Measurements from ENCODE around the gene EFNA4. TPM values are rescaled to one million over a fixed set of nuclear protein-coding genes. Genes with fewer than 3 reads are reported as not detected.

EFNA4 gene, protein sequence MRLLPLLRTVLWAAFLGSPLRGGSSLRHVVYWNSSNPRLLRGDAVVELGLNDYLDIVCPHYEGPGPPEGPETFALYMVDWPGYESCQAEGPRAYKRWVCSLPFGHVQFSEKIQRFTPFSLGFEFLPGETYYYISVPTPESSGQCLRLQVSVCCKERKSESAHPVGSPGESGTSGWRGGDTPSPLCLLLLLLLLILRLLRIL
- 2.6 TPM for total RNA-seq
- long read RNA-seq, partial matches to known transcripts = 0 of 4 reads
- long read RNA-seq, other reads (novel, unspliced or antisense) = 3 of 4 reads

DNA sequence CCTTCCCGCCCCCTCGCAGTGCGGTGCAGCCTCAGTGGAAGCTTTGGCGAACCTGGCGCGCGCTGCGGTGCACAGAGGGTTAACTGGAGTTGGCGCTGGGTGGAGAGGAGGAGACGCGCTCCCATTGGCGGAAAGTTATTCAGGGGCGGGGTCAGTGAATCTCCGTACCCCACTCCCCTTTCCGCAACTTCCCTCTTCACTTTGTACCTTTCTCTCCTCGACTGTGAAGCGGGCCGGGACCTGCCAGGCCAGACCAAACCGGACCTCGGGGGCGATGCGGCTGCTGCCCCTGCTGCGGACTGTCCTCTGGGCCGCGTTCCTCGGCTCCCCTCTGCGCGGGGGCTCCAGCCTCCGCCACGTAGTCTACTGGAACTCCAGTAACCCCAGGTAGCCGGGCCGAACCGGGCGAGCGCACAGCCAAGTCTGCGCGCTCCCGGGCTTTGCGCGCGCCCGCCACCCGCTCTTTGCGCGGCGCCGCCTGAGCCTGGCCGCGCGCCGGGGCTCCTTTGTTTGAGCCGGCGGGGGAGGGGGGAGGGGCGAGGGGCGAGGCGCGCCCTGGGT, at the start of gene EFNA4:
Gene EFNA4 (plus strand): TSS at position 191 of the 561 bp plus-strand sequence. CDS start 84 bp downstream, at position 275.
- ATAC-seq (ENCODE audit: poor library complexity) (peak; percentile 94), DNase-seq (peak; percentile 88)
- intact Hi-C loops (cut with DNase I) = loop anchor here (5.0 kb wide), 1 partner anchor 101 kb away; the partner anchor contains the start of gene PYGO2

DNA sequence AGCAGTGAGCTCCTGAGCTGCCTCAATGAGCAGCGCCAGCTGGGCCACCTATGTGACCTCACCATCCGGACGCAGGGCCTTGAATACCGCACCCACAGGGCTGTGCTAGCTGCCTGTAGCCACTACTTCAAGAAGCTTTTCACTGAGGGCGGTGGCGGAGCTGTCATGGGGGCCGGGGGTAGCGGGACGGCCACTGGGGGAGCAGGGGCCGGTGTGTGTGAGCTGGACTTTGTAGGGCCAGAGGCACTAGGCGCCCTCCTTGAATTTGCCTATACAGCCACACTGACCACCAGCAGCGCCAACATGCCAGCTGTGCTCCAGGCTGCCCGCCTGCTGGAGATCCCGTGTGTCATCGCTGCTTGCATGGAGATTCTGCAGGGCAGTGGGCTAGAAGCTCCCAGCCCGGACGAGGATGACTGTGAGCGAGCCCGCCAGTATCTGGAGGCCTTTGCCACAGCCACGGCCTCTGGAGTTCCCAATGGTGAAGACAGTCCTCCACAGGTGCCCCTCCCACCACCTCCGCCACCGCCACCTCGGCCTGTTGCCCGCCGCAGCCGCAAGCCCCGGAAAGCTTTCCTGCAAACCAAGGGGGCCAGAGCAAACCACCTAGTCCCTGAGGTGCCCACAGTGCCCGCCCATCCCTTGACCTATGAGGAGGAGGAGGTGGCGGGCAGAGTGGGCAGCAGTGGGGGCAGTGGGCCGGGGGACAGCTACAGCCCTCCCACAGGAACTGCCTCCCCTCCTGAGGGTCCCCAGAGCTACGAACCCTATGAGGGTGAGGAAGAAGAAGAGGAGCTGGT, 48.6 kb upstream of the EFNA4 start:
- DNase-seq (peak; percentile 37), ATAC-seq (ENCODE audit: poor library complexity) (no peak)
- intact Hi-C loops (cut with DNase I) = loop anchor here (5.0 to 10.0 kb wide), 2 partner anchors 43 to 110 kb away; partner anchors contain the start of genes CKS1B and SHC1

DNA sequence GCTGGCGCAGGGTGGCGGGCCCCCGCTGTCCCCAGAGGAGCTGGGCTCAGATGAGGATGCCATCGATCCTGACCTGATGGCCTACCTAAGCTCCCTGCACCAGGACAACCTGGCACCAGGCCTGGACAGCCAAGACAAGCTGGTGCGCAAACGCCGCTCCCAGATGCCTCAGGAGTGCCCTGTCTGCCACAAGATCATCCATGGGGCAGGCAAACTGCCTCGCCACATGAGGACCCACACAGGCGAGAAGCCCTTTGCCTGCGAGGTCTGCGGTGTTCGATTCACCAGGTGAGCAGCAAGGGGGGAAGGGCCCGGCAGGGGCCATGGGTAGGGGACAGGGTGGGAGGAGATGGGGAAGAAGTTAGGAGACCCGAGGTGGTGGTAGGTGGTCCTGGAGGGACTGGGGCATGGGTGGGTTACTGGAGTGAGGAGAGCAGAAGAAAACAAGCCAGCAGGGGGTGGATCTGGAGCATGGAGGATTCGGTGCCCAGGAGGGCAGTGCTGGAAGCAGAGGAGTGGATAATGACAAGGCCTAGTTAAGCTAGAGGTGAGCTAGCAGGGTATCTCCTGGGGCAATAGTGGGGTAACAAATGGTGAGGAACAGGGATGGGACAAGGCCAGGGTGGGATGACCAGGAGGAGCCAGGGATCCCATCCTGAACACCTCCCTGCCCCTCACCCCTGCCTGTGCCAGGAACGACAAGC, 47.9 kb upstream of the EFNA4 start:
- intact Hi-C loops (cut with DNase I) = loop anchor here (5.0 to 10.0 kb wide), 2 partner anchors 43 to 111 kb away; partner anchors contain the start of genes CKS1B and SHC1
- no peak for ATAC-seq (ENCODE audit: poor library complexity)
- peak; percentile 43 for DNase-seq

DNA sequence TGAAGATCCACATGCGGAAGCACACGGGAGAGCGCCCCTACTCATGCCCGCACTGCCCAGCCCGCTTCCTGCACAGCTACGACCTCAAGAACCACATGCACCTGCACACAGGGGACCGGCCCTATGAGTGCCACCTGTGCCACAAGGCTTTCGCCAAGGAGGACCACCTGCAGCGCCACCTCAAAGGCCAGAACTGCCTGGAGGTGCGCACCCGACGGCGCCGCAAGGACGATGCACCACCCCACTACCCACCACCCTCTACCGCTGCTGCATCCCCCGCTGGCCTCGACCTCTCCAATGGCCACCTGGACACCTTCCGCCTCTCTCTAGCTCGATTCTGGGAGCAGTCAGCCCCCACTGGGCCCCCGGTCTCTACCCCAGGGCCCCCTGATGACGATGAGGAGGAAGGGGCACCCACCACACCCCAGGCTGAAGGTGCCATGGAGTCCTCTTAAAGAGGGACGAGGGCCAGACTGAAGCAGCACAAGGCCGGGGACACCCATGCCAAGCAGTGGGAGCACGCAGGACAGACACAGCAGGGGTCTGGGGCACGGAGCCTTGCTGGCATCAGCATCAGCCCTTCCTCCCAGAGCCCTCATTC, 47.2 kb upstream of the EFNA4 start:
- DNase-seq (peak; percentile 44), ATAC-seq (ENCODE audit: poor library complexity) (no peak)
- intact Hi-C loops (cut with DNase I) = loop anchor here (5.0 to 10.0 kb wide), 2 partner anchors 44 to 112 kb away; partner anchors contain the start of genes CKS1B and SHC1

DNA sequence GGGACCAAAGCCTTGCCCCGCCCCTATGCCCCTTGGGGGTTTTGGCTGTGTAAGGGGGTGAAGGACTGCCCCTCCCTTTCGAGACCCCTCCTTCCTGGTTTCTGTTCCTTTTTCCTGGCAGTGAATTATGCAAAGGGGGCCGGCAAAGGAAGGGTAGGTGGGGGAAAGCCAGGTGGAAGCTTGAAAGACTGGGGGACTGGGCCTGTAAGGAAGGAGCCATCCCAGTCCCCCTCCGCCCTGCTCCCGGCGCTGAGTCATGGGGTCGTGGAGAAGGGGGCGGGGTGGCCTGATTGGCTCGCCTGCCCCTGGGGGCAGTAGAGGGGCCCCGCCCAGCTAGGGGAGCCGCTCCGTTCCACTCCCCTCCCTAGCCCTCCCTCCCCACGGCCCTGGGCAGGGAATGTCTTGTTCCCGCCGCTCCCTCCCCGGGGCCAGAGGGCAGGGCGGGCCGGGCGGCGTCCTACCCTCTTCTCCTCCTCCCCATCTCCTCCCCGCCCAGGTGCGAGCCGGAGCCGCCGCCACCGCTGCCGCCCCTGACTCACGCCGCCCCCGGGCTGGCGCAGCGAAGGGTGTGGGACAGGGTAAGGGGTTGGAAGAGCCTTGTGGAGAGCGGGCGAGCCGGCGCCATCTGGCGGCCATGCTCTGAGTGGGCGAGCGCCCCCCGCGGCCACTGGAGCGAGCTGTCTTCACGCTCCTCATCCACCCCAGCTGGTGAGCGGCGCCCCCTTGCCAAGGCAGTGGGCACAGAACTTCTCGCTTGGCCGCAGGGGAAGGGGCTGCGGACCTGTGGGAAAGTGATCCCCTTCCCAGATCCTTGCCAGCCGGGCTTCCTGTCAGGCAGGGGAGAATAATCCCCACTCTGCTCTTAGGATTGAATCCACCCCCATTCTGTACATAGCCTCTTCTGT, 46.2 kb upstream of the EFNA4 start:
- intact Hi-C loops (cut with DNase I) = loop anchor here (5.0 to 10.0 kb wide), 2 partner anchors 45 to 112 kb away; partner anchors contain the start of genes CKS1B and SHC1
- DNase-seq (peak; percentile 94), ATAC-seq (ENCODE audit: poor library complexity) (peak; percentile 94)

DNA sequence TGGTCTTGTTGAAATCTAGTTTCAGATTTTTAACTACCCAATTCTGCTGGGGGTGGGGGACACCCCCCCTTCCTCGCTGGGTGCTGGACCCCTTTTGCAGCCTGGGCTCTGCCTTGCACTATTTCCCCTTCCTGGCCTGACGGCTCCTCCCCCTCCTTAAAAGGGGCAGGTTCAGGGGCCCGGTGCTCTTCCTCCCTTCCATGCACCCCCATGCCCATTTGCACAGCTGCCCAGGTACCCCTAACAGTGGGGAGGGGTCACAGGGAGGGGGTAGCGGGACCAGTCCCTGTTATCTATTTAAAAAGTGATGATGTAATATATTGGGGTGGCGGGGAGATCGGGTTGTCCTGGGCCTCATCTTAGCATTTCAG, 45.6 kb upstream of the EFNA4 start:
- peak; percentile 42 for DNase-seq
- peak; percentile 2 for ATAC-seq (ENCODE audit: poor library complexity)
- intact Hi-C loops (cut with DNase I) = loop anchor here (5.0 to 10.0 kb wide), 2 partner anchors 46 to 113 kb away; partner anchors contain the start of genes CKS1B and SHC1

DNA sequence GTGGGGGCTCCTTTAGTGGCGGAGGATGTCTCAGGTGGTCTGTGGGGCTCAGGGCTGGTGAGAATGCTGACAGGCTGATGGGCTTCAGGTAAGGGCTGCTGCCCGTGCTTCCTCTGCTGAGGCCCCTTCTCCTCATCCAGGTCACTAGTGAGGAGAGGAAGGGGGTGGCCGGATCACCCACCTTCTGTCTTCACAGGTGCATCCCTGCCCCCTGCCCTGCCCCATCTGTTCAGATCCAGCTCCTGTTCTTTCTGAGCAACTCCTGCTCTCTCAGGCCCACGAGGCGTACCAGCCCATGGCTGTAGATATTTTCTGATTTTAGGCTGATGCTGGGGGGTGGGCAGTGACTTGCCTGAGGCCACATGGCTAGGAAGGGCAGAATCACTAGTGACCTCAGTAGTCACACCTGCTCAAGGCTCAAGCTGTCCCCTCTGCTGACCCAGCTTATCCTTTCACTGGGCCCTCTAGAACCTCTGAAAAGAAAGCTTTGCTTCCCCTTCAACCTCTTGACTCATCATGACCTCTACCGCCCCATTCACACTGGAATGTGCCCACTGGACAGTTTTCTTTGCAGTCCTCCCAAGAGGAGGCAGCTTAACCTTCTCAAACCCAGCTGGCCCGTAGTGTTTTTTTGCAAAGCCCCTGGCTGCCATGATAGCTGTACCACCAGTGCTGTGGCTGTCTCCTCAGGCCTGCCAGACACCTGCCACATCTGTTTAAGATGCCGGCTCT, 44.8 kb upstream of the EFNA4 start:
- ATAC-seq (ENCODE audit: poor library complexity) (no peak), DNase-seq (peak; percentile 23)
- intact Hi-C loops (cut with DNase I) = loop anchor here (5.0 to 10.0 kb wide), 2 partner anchors 46 to 114 kb away; partner anchors contain the start of genes CKS1B and SHC1

DNA sequence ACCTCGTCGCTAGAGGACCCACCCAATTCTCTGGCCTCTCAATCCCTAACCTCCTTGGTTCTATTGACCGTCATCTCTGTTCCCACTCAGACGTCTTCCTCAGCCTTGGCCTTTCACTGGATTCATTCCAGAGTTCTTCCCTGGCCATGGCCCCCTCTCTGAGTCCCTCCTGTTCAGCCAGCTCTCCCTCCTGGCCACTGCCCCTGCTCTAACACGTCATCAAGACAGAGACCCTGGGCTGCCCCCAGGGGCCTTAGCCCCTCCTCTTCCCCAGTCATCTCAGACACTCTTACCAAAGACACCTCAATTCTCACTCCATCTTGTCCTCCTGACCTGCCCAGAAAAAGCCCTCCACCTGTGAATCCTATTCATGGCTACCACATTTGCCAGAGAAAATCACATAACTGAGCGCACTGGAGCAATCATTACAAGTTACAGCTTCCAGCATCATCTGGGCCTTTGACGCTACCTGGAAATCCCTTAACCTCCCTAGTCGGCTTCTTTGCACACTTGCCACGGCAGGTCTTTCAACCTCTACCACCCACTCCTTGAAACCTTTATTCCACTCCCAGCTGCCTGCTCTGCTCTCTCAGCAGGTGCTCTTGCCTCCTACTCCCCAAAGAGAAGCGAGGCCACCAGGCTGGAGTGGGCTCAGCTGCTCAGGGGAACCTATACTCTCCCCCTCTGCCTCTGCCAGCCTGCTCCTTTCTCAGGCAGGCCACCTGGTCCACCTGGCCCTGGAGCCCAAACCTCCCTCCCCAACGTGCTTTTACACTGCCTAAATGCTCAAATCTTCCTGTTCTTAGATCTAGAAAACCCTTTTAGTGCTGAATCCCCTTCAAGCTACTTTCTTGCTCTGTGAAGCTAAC, 43.9 kb upstream of the EFNA4 start:
- no peak for ATAC-seq (ENCODE audit: poor library complexity)
- DNase-seq = no peak
- intact Hi-C loops (cut with DNase I) = loop anchor here (5.0 to 10.0 kb wide), 2 partner anchors 47 to 115 kb away; partner anchors contain the start of genes CKS1B and SHC1

DNA sequence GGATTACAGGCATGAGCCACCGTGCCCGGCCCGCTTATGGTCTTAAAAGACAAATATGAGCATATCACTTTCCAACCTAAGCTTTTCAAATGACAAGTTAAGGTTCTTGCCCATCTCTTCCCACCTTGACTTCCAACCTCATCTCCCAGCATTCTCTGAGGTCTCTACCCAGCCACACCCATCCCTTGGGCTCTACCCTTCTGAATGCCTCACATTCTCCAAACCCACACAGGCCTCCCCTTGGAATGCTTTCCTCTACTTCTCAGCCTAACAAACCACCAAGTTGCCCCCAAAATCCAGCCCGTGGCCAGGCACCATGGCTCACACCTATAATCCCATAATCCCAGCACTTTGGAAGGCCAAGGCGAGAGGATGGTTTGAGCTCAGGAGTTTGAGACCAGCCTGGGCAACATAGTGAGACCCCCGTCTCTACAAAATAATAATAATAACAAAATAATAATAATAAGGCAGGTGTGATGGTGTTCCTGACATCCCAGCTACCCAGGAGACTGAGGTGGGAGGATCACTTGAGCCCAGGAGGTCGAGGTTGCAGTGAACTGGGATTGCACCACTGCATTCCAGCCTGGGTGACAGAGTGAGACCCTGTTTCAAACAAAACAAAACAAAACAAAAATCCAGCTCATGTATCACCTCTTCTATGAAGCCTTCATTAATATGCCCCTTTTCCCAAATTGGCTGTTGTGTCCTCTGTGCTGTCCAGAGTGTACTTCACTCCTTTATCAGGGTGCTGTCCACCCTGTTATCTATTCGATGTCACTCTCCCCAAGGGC, 41.2 kb upstream of the EFNA4 start:
- no peak for DNase-seq
- no peak for ATAC-seq (ENCODE audit: poor library complexity)
- intact Hi-C loops (cut with DNase I) = no loop called here

DNA sequence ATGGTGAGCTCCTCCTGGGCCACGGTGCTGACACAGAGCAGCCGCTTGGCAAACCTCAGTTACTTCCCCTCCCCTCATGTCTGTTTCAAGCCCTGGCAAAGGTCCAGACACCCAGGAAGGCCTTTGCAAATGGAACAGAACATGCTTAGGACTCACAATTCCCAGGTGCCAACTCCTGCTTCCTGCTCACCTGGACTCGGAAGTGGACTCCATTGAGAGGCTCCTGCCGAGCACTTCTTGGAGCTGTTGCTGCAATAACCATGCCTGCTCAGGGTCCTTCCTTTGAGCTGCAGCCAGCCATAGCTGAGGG, 40.7 kb upstream of the EFNA4 start:
- DNase-seq = no peak
- peak; percentile 54 for ATAC-seq (ENCODE audit: poor library complexity)
- intact Hi-C loops (cut with DNase I) = no loop called here

DNA sequence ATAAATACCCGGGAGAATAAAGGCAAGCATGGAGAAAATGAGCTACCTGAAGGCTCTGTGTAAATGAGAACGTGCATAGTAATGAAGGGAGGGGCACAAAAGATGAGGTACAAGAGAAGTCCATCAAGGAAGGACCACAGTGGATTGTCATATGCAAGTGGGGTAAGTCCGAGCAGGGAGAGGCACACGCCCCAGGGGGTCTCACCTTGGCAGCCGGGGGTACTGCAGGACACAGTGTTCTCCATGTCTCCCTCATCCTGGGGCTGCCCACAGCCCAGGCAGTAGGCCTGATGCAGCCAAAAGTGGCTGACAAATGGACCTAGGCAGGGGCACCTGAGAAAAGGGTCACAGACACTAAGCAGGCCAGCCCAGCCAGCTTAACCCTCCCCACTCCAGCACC, 39.9 kb upstream of the EFNA4 start:
- ATAC-seq (ENCODE audit: poor library complexity) (no peak), DNase-seq (no peak)
- intact Hi-C loops (cut with DNase I) = no loop called here

DNA sequence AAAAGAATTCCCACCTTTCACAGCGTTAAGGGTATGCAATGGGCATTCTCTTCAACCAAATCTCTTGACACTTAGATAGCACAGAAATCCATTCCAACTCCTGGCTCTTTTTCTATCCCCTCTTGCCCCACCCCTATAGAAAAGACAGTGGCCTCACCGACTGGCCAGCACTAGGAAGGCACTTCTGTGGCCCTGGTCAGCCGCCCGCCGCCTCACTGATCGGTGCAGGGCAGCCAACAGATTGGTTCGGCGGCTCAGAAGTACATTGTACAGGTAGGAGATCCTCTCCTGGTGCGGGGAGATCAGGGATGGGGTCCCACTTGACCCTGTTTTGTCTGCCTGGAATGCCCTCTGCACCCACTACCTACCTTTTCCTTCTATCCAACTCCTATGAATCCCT, 39.2 kb upstream of the EFNA4 start:
- intact Hi-C loops (cut with DNase I) = no loop called here
- no peak for ATAC-seq (ENCODE audit: poor library complexity)
- no peak for DNase-seq

DNA sequence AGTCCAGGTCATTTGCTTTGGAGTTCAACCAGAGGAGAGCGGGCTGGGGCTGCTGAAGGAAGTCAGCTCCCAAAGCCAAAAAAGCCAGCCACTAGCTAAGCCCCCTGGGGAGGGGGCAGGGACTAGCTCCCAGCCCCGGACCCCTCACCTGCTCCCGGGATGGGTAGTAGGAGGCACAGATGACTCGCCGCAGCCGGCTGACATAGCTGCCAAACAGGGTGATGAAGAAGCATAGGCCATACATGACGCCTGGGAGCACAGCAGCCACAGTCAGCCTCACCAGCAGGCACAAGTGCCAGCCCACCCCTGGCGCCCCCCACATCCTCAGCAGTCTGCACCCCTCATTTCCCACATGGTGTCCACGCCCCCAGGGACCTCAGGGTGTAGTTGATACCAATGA, 37.4 kb upstream of the EFNA4 start:
- intact Hi-C loops (cut with DNase I) = no loop called here
- no peak for DNase-seq
- ATAC-seq (ENCODE audit: poor library complexity) = no peak

DNA sequence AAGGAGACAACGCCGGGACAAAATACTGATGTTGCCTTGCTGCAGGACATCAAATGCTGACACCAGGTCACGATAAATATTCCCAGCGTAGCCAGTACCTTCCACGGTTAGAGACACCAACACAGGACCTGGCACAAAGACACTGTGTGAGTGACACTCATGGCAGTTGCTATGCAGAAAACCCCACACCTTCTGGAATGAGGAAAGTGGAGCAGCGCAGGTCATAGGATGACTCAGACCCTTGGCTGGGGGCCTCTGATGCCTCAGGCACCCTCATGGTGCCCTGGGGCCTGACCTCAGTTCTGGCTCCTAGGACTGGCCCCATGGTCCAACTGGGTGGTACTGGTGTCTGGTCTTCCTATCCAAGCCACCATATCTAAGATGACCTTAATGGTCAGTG, 37.0 kb upstream of the EFNA4 start:
- intact Hi-C loops (cut with DNase I) = no loop called here
- ATAC-seq (ENCODE audit: poor library complexity) = no peak
- no peak for DNase-seq
